ENCODE measurements around the gene IL19.
"Not testable (repeated sequence)": the region's sequence is repeated elsewhere in the genome, so short reads cannot be mapped to it uniquely, and the experiment has no call there.

Gene IL19

GRCh38 chr1:206852662-206853061, 82.1 kb downstream of the IL19 start:
- FAIRE-seq; DNase-seq (ENCODE audit: insufficient read length, low spot score): not testable (repeated sequence)

GRCh38 chr1:206853696-206854095, 83.1 kb downstream of the IL19 start:
- DNase-seq (ENCODE audit: insufficient read length, low spot score); FAIRE-seq: not testable (repeated sequence)

DNA sequence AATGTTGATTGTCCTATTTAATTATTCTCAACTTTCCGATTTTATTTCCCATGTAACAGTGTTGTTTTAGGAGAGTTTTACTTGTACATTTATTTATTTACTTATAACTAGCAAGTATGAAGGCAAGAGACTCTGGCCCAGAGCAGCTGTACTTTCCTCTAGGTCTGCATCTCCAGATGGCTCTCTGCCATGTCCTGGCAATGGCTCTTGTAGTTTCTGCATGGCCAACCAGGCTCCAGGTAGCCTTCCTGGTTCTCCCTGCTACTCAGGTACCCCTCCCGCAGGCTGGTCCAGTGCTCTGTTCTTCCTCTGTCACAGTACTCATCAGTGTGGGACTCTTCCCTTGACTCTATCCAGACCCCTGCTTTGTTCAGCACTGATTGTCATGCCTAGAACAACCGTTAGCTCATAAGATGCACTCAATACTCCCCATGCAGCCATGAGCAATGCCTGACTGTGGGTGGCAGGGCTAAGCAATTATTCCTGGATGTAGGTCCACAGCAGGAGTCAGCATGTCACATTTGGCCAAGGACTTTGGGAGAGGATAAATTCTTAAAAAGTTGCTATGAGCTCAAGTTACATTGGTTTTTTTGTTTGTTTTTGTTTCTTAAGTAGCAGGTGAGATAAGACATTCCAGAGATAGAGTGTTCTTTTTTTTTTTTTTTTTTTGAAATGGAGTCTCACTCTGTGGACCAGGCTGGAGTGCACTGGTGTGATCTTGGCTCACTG, 84.0 kb downstream of the IL19 start:
- no peak for DNase-seq (ENCODE audit: insufficient read length, low spot score)
- FAIRE-seq: no peak

DNA sequence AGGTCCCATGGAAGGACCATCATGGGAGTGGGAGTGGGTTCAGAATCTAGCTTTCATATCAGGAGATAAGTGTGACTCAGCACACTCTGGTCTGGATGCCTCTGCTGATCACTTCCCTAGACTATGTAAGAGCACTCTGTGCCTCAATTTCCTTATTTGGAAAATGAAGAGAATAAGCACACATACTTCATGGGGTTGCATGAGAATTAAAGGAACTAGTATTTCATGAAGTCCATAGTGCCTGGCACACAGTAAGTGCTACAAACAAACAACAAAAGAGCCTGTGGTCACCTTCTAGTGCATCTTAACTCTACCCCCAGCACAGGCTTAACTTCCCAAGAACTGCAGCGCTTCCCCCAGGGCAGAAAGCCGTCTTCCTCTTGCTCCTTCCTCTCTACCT, 85.3 kb downstream of the IL19 start:
- no peak for FAIRE-seq

GRCh38 chr1:206856674-206857464, 86.3 kb downstream of the IL19 start:
- DNase-seq (ENCODE audit: insufficient read length, low spot score) (no peak), FAIRE-seq (peak; percentile 26)

More for the DNA sequence above, 85.3 kb downstream of the IL19 start:
- DNase-seq (ENCODE audit: insufficient read length, low spot score): no peak

DNA sequence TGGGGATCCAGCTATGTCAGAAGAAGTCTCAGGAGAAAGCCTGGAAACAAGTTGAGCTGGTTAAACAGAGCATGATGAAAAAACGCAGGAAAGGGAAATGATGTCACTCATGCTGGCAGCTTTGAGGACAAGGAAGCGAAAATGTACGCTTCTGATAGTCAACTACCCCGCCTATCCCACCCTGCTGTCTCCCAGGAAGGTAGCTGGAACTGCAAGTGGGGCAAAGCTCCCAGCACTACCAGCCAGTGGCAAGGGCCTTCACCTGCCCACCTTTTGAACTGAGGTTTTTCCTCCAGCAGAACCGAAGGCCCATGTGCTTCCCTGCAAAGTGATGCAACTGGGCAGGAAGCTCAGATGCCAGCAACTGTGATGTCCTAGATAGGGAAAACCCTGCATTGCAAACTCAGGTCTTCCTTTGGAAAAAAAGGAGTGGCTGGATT, 88.5 kb downstream of the IL19 start:
- DNase-seq (ENCODE audit: insufficient read length, low spot score) (no peak), FAIRE-seq (no peak)

DNA sequence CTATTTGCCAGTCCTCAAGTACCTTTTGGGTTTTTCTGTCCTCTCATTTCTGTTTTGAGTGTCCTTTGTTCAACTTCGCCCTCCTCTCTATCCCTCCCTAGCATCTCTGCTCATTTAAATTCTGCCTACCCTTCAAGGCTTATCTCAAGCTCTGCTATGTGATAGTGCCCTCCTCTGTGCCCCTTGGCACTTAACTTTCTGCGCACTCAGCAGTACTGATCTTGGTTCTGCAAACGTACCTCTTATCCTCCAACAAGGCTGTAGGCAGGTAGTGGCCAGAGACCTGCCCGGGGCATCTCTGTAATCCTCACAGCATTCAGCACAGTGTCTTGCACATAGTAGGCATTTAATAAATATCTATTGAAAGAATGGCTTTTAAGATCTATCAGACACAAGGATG, 89.6 kb downstream of the IL19 start:
- FAIRE-seq (no peak), DNase-seq (ENCODE audit: insufficient read length, low spot score) (no peak)

GRCh38 chr1:206863266-206863665, 92.7 kb downstream of the IL19 start:
- FAIRE-seq (no peak), DNase-seq (ENCODE audit: insufficient read length, low spot score) (no peak)

DNA sequence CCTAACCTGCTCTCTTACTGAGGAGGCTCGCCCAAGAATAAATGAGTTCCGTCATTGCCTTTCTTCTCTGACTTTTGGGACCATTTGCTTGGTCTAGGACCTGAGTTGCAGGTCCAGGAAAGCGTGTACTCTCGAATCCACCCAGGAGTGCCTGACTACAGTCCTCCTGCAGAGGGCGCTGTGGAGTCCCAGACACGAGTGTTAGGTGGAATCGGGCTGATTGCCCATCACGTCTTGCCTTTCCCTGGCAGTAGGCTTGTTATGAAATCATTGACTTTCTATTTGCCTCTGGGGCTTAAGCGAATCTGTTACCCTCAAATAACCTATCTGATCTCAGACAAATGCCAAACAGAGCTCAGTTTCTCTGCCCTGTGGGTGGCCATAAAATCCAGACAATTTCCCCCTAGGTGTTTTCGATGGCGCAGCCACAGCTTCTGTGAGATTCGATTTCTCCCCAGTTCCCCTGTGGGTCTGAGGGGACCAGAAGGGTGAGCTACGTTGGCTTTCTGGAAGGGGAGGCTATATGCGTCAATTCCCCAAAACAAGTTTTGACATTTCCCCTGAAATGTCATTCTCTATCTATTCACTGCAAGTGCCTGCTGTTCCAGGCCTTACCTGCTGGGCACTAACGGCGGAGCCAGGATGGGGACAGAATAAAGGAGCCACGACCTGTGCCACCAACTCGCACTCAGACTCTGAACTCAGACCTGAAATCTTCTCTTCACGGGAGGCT, 94.5 kb downstream of the IL19 start, which contains the start of gene IL20:
IL20 (plus strand) TSS at position 685 of the 733 bp plus-strand sequence. CDS start 230 bp downstream, outside the sequence.
- FAIRE-seq: peak; percentile 85

GRCh38 chr1:206866062-206866461, 95.5 kb downstream of the IL19 start:
- DNase-seq (ENCODE audit: insufficient read length, low spot score): no peak

More for the DNA sequence above, 94.5 kb downstream of the IL19 start, which contains the start of gene IL20:
- DNase-seq (ENCODE audit: insufficient read length, low spot score): peak; percentile 38

GRCh38 chr1:206867239-206867638, 96.7 kb downstream of the IL19 start:
- FAIRE-seq: no peak

More at GRCh38 chr1:206866062-206866461, 95.5 kb downstream of the IL19 start:
- no peak for FAIRE-seq

GRCh38 chr1:206867716-206868115, 97.1 kb downstream of the IL19 start:
- no peak for FAIRE-seq

More at GRCh38 chr1:206867239-206867638, 96.7 kb downstream of the IL19 start:
- DNase-seq (ENCODE audit: insufficient read length, low spot score): no peak

GRCh38 chr1:206868264-206868663, 97.7 kb downstream of the IL19 start:
- no peak for DNase-seq (ENCODE audit: insufficient read length, low spot score)
- FAIRE-seq: no peak

More at GRCh38 chr1:206867716-206868115, 97.1 kb downstream of the IL19 start:
- no peak for DNase-seq (ENCODE audit: insufficient read length, low spot score)

DNA sequence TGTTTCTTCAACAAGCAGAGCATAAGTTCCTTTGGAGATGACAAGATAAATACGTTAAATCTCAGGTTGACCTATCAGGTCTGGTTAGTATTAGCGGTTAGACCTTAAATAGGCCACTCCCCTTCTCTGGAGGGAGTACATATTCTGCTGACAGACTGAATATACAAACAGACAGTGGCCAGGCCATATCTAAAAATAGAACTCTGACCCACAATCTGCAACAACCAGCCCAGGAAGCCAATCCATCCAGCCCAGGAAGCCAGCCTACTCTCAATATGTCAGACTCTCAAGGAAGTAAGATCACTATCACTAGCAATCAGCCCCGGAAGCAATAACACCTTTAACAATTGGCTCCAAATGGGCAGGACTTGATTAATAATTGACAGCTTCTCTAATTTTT, 101.6 kb downstream of the IL19 start:
- no peak for FAIRE-seq
- DNase-seq (ENCODE audit: insufficient read length, low spot score): no peak

DNA sequence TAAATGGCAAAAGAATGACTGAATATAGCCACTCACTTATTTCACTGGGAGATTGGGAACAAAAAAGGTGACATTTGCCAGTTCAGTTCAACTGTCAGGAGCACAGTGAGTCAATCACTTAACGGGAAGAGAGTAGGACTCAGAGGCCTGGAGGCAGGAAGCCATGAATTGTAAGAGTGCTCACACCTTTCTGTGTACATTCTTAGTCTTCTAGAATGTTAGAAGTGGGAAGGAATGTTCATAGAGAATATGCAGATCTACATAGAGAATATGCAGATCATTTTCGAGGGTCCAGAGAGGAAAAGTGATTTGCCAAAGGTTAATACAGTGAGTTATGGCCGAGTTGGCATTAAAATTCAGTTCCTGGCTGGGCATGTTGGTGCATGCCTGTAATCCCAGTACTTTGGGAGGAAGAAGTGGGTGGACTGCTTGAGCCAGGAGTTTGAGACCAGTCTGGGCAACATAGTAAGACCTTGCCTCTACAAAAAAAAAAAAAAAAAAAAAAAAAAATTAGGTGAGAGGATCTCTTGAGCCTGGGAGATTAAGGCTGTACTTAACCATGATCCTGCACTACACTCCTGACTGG, 103.1 kb downstream of the IL19 start:
- FAIRE-seq: no peak

DNA sequence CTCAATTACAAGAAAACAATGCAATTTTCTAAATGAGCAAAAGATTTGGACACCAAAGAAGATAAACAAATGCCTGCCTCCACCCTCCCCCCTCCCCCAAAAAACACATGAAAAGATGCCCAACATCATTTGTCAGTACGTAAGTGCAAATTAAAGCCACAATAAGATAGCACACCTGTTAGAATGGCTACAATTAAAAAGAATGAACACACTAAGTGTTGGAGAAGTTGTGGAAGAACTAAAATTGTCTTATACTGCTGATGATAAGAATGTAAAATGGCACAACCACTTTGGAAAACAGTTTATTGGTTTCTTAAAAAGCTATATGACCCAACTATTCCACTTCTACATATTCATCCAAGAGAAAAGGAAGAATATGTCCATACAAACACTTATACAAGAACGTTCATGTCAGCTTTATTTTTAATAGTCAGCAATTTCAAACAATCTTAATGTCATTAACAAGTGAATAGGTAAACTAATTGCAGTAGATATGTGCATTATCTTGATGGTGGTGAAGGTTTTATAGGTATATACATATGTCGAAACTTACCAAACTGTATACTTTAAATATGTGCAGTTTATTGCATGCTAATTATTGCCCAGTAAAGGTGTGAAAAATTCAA, 105.3 kb downstream of the IL19 start:
- FAIRE-seq (no peak), DNase-seq (ENCODE audit: insufficient read length, low spot score) (no peak)

More for the DNA sequence above, 103.1 kb downstream of the IL19 start:
- no peak for DNase-seq (ENCODE audit: insufficient read length, low spot score)

GRCh38 chr1:206878456-206878855, 107.9 kb downstream of the IL19 start:
- FAIRE-seq (no peak), DNase-seq (ENCODE audit: insufficient read length, low spot score) (no peak)

DNA sequence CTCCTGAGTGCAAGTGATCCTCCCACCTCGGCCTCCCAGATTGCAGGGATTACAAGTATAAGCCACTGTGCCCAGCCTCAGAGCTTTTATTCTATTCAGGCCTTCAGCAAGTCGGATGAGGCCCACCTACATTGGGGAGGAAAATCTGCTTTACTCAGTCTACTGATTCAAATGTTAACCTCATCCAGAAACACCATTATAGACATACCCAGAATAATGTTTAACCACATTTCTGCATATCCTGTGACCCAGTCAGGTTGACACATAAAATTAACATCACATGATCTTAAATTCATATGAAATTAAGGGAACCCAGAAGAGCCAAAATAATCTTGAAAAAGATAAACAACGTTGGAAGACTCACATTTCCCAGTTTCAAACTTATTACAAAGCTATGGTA, 109.7 kb downstream of the IL19 start:
- FAIRE-seq (no peak), DNase-seq (ENCODE audit: insufficient read length, low spot score) (no peak)

- no peak for FAIRE-seq
- DNase-seq (ENCODE audit: insufficient read length, low spot score): no peak
Measured at GRCh38 chr1:206882555-206882954, 112.0 kb downstream of the IL19 start.

- DNase-seq (ENCODE audit: insufficient read length, low spot score) (no peak), FAIRE-seq (no peak)
Measured at GRCh38 chr1:206883160-206883559, 112.6 kb downstream of the IL19 start.

Measured in GM19239 (cell line).